ENCODE data around the gene TECPR2.
"Not testable (repeated sequence)": the region's sequence is repeated elsewhere in the genome, so short reads cannot be mapped to it uniquely, and the experiment has no call there.

Gene TECPR2

GRCh38 chr14:102362545-102363181, at the start of gene TECPR2, which contains the start of gene CINP:
TSS of gene TECPR2 (plus strand) at chr14:102362941. CDS start at chr14:102376722, 13,781 bp downstream.
TSS of gene CINP (minus strand) at chr14:102362890. CDS start at chr14:102362851, 39 bp downstream.
- peak; percentile 99 for DNase-seq

- peak; percentile 91 for DNase-seq
Measured at GRCh38 chr14:102314242-102315011, 48.3 kb upstream of the TECPR2 start.

GRCh38 chr14:102315121-102315520, 47.6 kb upstream of the TECPR2 start:
- no peak for DNase-seq

GRCh38 chr14:102316338-102316742, 46.4 kb upstream of the TECPR2 start:
- DNase-seq = peak; percentile 85

GRCh38 chr14:102316743-102317563, 45.8 kb upstream of the TECPR2 start:
- DNase-seq = peak; percentile 97

- DNase-seq = peak; percentile 46
Measured at GRCh38 chr14:102317564-102318248, 45.0 kb upstream of the TECPR2 start.

GRCh38 chr14:102318781-102319276, 43.9 kb upstream of the TECPR2 start:
- no peak for DNase-seq

- DNase-seq = peak; percentile 96
Measured at GRCh38 chr14:102319351-102320032, 43.2 kb upstream of the TECPR2 start, which contains the start of gene ZNF839. TSS of gene ZNF839 (plus strand) at chr14:102319746. CDS start at chr14:102319766, 20 bp downstream.

- DNase-seq = peak; percentile 68
Measured at GRCh38 chr14:102320033-102320660, 42.6 kb upstream of the TECPR2 start.

- no peak for DNase-seq
Measured at GRCh38 chr14:102320671-102321455, 41.9 kb upstream of the TECPR2 start.

GRCh38 chr14:102321456-102322422, 41.0 kb upstream of the TECPR2 start:
- no peak for DNase-seq

- peak; percentile 65 for DNase-seq
Measured at GRCh38 chr14:102323102-102323501, 39.6 kb upstream of the TECPR2 start.

GRCh38 chr14:102325791-102326345, 36.9 kb upstream of the TECPR2 start:
- DNase-seq = no peak

GRCh38 chr14:102326583-102326982, 36.2 kb upstream of the TECPR2 start:
- DNase-seq = no peak

- DNase-seq = not testable (repeated sequence)
Measured at GRCh38 chr14:102329381-102329780, 33.4 kb upstream of the TECPR2 start.

- no peak for DNase-seq
Measured at GRCh38 chr14:102330806-102331205, 31.9 kb upstream of the TECPR2 start.

- no peak for DNase-seq
Measured at GRCh38 chr14:102333390-102333789, 29.4 kb upstream of the TECPR2 start.

GRCh38 chr14:102333795-102334705, 28.7 kb upstream of the TECPR2 start:
- DNase-seq = no peak

All from femur (tissue), 1 donor.